H9 (cell line): ENCODE measurements around the gene CIDEC. TPM values are rescaled to one million over a fixed set of nuclear protein-coding genes. Genes with fewer than 3 reads are reported as not detected.

ENCODE experiments used
- DNase-seq: peaks from one replicate; pipeline ENCODE4 v3.0.0-alpha.2; 2017
- H2AFZ ChIP-seq: one replicate; pipeline ENCODE4 v1.6.1; 2013; ENCODE audit warnings: mild to moderate bottlenecking, low read length, control low read depth, moderate library complexity
- H2AK5ac ChIP-seq: 2 replicates; pipeline ENCODE4 v1.6.1; 2013; ENCODE audit warnings: low read length, control low read depth, mixed read lengths; ENCODE audit not compliant: insufficient read length
- H2BK120ac ChIP-seq: one replicate; pipeline ENCODE4 v1.6.1; 2013; ENCODE audit warnings: low read depth, mild to moderate bottlenecking, low read length, control low read depth, inconsistent platforms; ENCODE audit not compliant: poor library complexity, severe bottlenecking
- H2BK12ac ChIP-seq: 2 replicates; pipeline ENCODE4 v1.6.1; 2013; ENCODE audit warnings: low read length, control low read depth, mixed read lengths, low read depth; ENCODE audit not compliant: insufficient read length
- H2BK15ac ChIP-seq: 2 replicates; pipeline ENCODE4 v1.6.1; 2013; ENCODE audit warnings: low read depth, low read length, control low read depth
- H2BK20ac ChIP-seq: one replicate; pipeline ENCODE4 v1.6.1; 2013; ENCODE audit warnings: low read depth, mild to moderate bottlenecking, low read length, control low read depth, inconsistent platforms; ENCODE audit not compliant: poor library complexity, severe bottlenecking
- H2BK5ac ChIP-seq: 2 replicates; pipeline ENCODE4 v1.6.1; 2013; ENCODE audit warnings: low read length, control low read depth, mixed read lengths; ENCODE audit not compliant: insufficient read length
- H3K14ac ChIP-seq: 2 replicates; pipeline ENCODE4 v1.6.1; 2013; ENCODE audit warnings: low read length, control low read depth; ENCODE audit not compliant: insufficient read depth
- H3K18ac ChIP-seq: 2 replicates; pipeline ENCODE4 v1.6.1; 2013; ENCODE audit warnings: low read depth, mild to moderate bottlenecking, mixed read lengths, low read length, control low read depth; ENCODE audit not compliant: insufficient read length
- H3K23ac ChIP-seq: 2 replicates; pipeline ENCODE4 v1.6.1; 2013; ENCODE audit warnings: low read length, control low read depth, mixed read lengths, low read depth; ENCODE audit not compliant: insufficient read length
- H3K23me2 ChIP-seq: 2 replicates; pipeline ENCODE4 v1.6.1; 2013; ENCODE audit warnings: low read depth, mild to moderate bottlenecking, mixed read lengths, low read length, control low read depth; ENCODE audit not compliant: insufficient read length, poor library complexity, severe bottlenecking
- H3K27ac ChIP-seq: 2 replicates; pipeline ENCODE4 v1.5.1; 2013; ENCODE audit warnings: low read length, control low read depth, mixed read lengths, low read depth; ENCODE audit not compliant: insufficient read length
- H3K27me3 ChIP-seq: 2 replicates; pipeline ENCODE4 v1.6.1; 2013; ENCODE audit warnings: low read length, control low read depth, inconsistent platforms; ENCODE audit not compliant: insufficient read depth
- H3K4ac ChIP-seq: 2 replicates; pipeline ENCODE4 v1.6.1; 2013; ENCODE audit warnings: low read depth, mild to moderate bottlenecking, control low read depth, inconsistent platforms, low read length, moderate library complexity
- H3K4me1 ChIP-seq: 2 replicates; pipeline ENCODE4 v1.6.1; 2013; ENCODE audit warnings: low read length, control low read depth, inconsistent platforms; ENCODE audit not compliant: insufficient read depth
- H3K4me2 ChIP-seq: 2 replicates; pipeline ENCODE4 v1.6.1; 2013; ENCODE audit warnings: low read length, control low read depth, mixed read lengths; ENCODE audit not compliant: insufficient read length, insufficient read depth
- H3K56ac ChIP-seq: 2 replicates; pipeline ENCODE4 v1.6.1; 2013; ENCODE audit warnings: low read depth, mild to moderate bottlenecking, mixed read lengths, low read length, control low read depth; ENCODE audit not compliant: insufficient read length
- H3K79me1 ChIP-seq: 2 replicates; pipeline ENCODE4 v1.6.1; 2013; ENCODE audit warnings: low read depth, mild to moderate bottlenecking, moderate library complexity, low read length, control low read depth, inconsistent platforms; ENCODE audit not compliant: insufficient read depth, poor library complexity, severe bottlenecking
- H3K79me2 ChIP-seq: 2 replicates; pipeline ENCODE4 v1.6.1; 2013; ENCODE audit warnings: low read length, control low read depth, inconsistent platforms; ENCODE audit not compliant: insufficient read depth
- H3K9ac ChIP-seq: 2 replicates; pipeline ENCODE4 v1.6.1; 2013; ENCODE audit warnings: low read length, control low read depth, mixed read lengths; ENCODE audit not compliant: insufficient read length; ENCODE audit errors: extremely low read depth
- H3K9me3 ChIP-seq: one replicate; pipeline ENCODE4 v1.6.1; 2013; ENCODE audit warnings: low read depth, low read length, inconsistent platforms; ENCODE audit not compliant: control insufficient read depth
- H3T11ph ChIP-seq: one replicate; pipeline ENCODE4 v1.6.1; 2013; ENCODE audit warnings: mild to moderate bottlenecking, low read length, control low read depth, inconsistent platforms
- H4K20me1 ChIP-seq: one replicate; pipeline ENCODE4 v1.6.1; 2013; ENCODE audit not compliant: control insufficient read depth, insufficient read length, insufficient read depth
- H4K5ac ChIP-seq: 2 replicates; pipeline ENCODE4 v1.6.1; 2013; ENCODE audit warnings: low read depth, mild to moderate bottlenecking, mixed read lengths, low read length, control low read depth; ENCODE audit not compliant: insufficient read length
- H4K8ac ChIP-seq: replicated peaks from 2 replicates; pipeline ENCODE4 v1.6.1; 2013; ENCODE audit warnings: low read length, control low read depth, mixed read lengths, low read depth; ENCODE audit not compliant: insufficient read length
- H4K91ac ChIP-seq: 2 replicates; pipeline ENCODE4 v1.6.1; 2013; ENCODE audit warnings: low read depth, mild to moderate bottlenecking, moderate library complexity, mixed read lengths, low read length, control low read depth; ENCODE audit not compliant: insufficient read length
- H3K27ac Mint-ChIP-seq, 3 experiments: 2 replicates in 2 of 3; 3 replicates in 1 of 3; pipeline ENCODE4 v1.8.0; 2020 to 2021; ENCODE audit warnings: mixed read lengths in 3 of 3, mild to moderate bottlenecking in 1 of 3, moderate library complexity in 1 of 3
- H3K27me3 Mint-ChIP-seq: 2 replicates; pipeline ENCODE4 v1.8.0; 2021; ENCODE audit warnings: low read depth, mild to moderate bottlenecking, moderate library complexity, mixed read lengths
- H3K36me3 Mint-ChIP-seq, 3 experiments: 2 replicates in 2 of 3; 3 replicates in 1 of 3; pipeline ENCODE4 v1.8.0; 2020 to 2021; ENCODE audit warnings: low read depth in 3 of 3, mixed read lengths in 3 of 3; ENCODE audit not compliant: insufficient read depth in 1 of 3
- H3K4me1 Mint-ChIP-seq, 2 experiments: 2 replicates each; pipeline ENCODE4 v1.8.0; 2020; ENCODE audit warnings: mixed read lengths in 2 of 2
- H3K4me3 Mint-ChIP-seq, 2 experiments: 2 replicates in 1 of 2; 3 replicates in 1 of 2; pipeline ENCODE4 v1.8.0; 2020 to 2021; ENCODE audit warnings: mild to moderate bottlenecking in 2 of 2, mixed read lengths in 2 of 2, moderate library complexity in 1 of 2
- H3K9me3 Mint-ChIP-seq, 2 experiments: 2 replicates in 1 of 2; 3 replicates in 1 of 2; pipeline ENCODE4 v1.8.0; 2020; ENCODE audit warnings: mild to moderate bottlenecking in 2 of 2, mixed read lengths in 2 of 2, moderate library complexity in 1 of 2
- WGBS: extraction: QIAGEN DNeasy Blood & Tissue Kit; methylation state at CpG from one replicate; pipeline ENCODE4 v1.1.7; 2013; ENCODE audit warnings: missing lambda C conversion rate, low lambda C conversion rate, mixed read lengths; ENCODE audit not compliant: insufficient read length; ENCODE audit errors: extremely low coverage; 5-methylcytosine and 5-hydroxymethylcytosine counted together
- total RNA-seq: library from RNA; stranded (reverse); gene quantifications from 2 replicates; pipeline ENCODE4 v1.2.1, GENCODE V29; 2021
- TF ChIP-seq, protein P1 (sequence below): fragments of 200-600 bp; sonication (generic); conservative IDR thresholded peaks from 3 replicates; pipeline ENCODE4 v1.8.0; 2021; ENCODE audit warnings: antibody characterized with exemption, mild to moderate bottlenecking

CIDEC gene
- total RNA-seq, 1 experiment from 2014 or later, result not detected

DNA sequence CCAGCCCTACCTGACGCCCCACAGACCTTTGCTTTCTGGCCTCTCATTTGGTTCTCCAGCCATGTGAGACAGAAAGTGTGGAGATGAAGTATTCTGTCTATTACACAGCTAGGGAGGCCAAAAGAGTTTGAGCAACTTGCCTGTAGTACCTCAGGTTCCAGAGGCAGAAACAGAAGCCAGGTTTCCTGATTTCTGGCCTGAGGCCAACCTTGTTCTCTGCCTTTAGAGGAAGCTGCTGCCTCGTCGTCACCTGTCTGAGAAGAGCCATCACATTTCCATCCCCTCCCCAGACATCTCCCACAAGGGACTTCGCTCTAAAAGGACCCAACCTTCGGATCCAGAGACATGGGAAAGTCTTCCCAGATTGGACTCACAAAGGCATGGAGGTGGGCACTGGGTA, 26.4 kb upstream of the CIDEC start:
- no peak overlapping the region for H2BK120ac ChIP-seq
- no peaks in the 10 kb centered on the region for H3K9me3 ChIP-seq
- H3K18ac ChIP-seq, result no peak overlapping the region
- H3K79me2 ChIP-seq, result no peaks in the 10 kb centered on the region
- H4K91ac ChIP-seq, result no peak overlapping the region
- no peak overlapping the region for H2BK12ac ChIP-seq
- no peak overlapping the region for H3K56ac ChIP-seq
- no peaks in the 10 kb centered on the region for H3K23me2 ChIP-seq
- Mint-ChIP-seq H3K4me3 (no peak overlapping the region), H3K36me3 (no peaks in the 10 kb centered on the region), H3K27me3 (no peaks in the 10 kb centered on the region; the same call in 1 of the 2 replicates), H3K27ac (peak overlapping the region in 1 of 3 experiments; percentile 30; a peak in 1 of 7 replicates), H3K9me3 (no peaks in the 10 kb centered on the region; a peak in 1 of 5 replicates), H3K4me1 (peaks cover 15 to 17% of the 10 kb centered on the region in 2 experiments)
- no peak overlapping the region for H2AK5ac ChIP-seq
- DNase-seq, result no peak
- H3K4ac ChIP-seq, result no peak overlapping the region
- no peaks in the 10 kb centered on the region for H3K79me1 ChIP-seq
- H3K4me1 ChIP-seq, result no peaks in the 10 kb centered on the region; the same call in 1 of the 2 replicates
- no CpG with 5 or more reads among the region's 5 CpGs for WGBS
- no peak overlapping the region for H3K14ac ChIP-seq
- no peak overlapping the region for H2AFZ ChIP-seq
- no peak overlapping the region for H4K5ac ChIP-seq
- H3K27ac ChIP-seq, result no peak overlapping the region
- H2BK15ac ChIP-seq, result no peak overlapping the region
- no peak overlapping the region for H4K8ac ChIP-seq
- H3K23ac ChIP-seq, result no peak overlapping the region
- H2BK5ac ChIP-seq, result no peak overlapping the region
- no peaks in the 10 kb centered on the region for H4K20me1 ChIP-seq
- no peaks in the 10 kb centered on the region for H3K27me3 ChIP-seq
- H3K9ac ChIP-seq, result no peak overlapping the region
- H3T11ph ChIP-seq, result no peak overlapping the region
- H2BK20ac ChIP-seq, result no peak overlapping the region
- H3K4me2 ChIP-seq, result no peak overlapping the region
- TF ChIP-seq, protein P1, sequence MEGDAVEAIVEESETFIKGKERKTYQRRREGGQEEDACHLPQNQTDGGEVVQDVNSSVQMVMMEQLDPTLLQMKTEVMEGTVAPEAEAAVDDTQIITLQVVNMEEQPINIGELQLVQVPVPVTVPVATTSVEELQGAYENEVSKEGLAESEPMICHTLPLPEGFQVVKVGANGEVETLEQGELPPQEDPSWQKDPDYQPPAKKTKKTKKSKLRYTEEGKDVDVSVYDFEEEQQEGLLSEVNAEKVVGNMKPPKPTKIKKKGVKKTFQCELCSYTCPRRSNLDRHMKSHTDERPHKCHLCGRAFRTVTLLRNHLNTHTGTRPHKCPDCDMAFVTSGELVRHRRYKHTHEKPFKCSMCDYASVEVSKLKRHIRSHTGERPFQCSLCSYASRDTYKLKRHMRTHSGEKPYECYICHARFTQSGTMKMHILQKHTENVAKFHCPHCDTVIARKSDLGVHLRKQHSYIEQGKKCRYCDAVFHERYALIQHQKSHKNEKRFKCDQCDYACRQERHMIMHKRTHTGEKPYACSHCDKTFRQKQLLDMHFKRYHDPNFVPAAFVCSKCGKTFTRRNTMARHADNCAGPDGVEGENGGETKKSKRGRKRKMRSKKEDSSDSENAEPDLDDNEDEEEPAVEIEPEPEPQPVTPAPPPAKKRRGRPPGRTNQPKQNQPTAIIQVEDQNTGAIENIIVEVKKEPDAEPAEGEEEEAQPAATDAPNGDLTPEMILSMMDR, result no peak
